ENCODE measurements around the gene PBRM1. TPM values are rescaled to one million over a fixed set of nuclear protein-coding genes. Genes with fewer than 3 reads are reported as not detected.
A peak's percentile ranks its signal among the peaks of the same experiment; 100 is the strongest.

The PBRM1 gene
- total and polyA plus RNA-seq, 2 of the 13 experiments (the other 11 are each of a cell fraction or from before 2014, with no cell fraction given), result 10.9 to 33.2 TPM

DNA sequence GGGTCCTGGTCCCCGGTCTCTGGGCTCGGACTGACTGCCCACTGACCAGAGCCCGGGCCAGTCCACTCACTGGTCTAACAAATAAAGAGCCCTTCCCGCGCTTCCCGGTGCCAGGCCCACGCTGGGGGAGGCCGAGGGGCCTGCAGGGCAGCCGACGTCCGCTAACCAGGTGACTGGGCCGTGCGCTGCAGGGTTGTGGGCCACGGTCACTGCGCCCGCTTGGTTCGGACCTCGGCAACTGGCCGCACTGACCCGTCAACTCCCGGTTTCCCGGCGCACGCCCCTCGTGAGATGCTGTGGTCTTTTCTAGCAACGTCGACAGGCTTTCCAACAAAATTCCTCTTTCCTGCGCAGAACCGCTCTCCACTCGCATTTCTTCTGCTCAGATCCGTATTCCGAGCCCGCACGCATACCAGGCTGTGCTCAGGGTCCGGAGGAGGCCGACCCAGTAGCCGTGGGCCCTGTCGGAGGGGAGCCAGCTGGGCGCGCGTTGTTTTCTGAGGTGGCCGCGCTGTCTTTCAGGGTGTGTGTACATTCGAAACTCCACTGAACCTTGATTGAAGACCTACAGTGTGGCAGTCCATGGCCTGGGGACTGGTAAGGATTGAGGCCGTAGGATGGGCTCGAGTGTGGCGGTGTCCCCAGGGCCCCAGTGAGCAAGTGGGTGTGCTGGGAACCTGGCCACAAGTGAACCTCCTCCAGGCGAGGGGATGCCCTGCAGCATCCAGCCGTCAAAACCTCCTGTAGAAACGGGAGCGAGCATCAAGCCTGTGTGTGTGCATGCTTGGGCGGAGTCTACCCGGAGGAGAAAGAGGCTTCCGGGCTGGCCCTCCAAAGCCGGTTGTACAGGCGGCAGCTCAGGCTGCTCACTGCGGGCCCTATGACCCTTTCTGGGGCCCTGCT, 151.2 kb downstream of the PBRM1 start (continued):
- TF ChIP-seq, protein P1, sequence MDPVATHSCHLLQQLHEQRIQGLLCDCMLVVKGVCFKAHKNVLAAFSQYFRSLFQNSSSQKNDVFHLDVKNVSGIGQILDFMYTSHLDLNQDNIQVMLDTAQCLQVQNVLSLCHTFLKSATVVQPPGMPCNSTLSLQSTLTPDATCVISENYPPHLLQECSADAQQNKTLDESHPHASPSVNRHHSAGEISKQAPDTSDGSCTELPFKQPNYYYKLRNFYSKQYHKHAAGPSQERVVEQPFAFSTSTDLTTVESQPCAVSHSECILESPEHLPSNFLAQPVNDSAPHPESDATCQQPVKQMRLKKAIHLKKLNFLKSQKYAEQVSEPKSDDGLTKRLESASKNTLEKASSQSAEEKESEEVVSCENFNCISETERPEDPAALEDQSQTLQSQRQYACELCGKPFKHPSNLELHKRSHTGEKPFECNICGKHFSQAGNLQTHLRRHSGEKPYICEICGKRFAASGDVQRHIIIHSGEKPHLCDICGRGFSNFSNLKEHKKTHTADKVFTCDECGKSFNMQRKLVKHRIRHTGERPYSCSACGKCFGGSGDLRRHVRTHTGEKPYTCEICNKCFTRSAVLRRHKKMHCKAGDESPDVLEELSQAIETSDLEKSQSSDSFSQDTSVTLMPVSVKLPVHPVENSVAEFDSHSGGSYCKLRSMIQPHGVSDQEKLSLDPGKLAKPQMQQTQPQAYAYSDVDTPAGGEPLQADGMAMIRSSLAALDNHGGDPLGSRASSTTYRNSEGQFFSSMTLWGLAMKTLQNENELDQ (CRISPR knock-in tag; IDR thresholded peaks at IDR 0.05; ENCODE audit: borderline replicate concordance), result no peak
- TF ChIP-seq, protein P2, sequence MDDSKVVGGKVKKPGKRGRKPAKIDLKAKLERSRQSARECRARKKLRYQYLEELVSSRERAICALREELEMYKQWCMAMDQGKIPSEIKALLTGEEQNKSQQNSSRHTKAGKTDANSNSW (CRISPR knock-in tag; IDR thresholded peaks at IDR 0.05; ENCODE audit: borderline replicate concordance), result 0 out of 2 replicates have a peak, but pooled peaks have one; percentile 69
- TF ChIP-seq FOXK1 (CRISPR knock-in tag; IDR thresholded peaks at IDR 0.05; ENCODE audit: borderline replicate concordance, low read depth) (no peak), HOXA9 (CRISPR knock-in tag; IDR thresholded peaks at IDR 0.05; ENCODE audit: borderline replicate concordance) (no peak), CENPT (CRISPR knock-in tag; IDR thresholded peaks at IDR 0.05; ENCODE audit: low read depth) (no peak), DPF2 (CRISPR knock-in tag; IDR thresholded peaks at IDR 0.05; ENCODE audit: borderline replicate concordance, low read depth) (no peak), HNF4G (IDR thresholded peaks at IDR 0.05; ENCODE audit: borderline replicate concordance, low read depth, low read length) (no peak), HNF4G (CRISPR knock-in tag; IDR thresholded peaks at IDR 0.05; ENCODE audit: borderline replicate concordance, low read depth) (no peak), GLI4 (CRISPR knock-in tag; IDR thresholded peaks at IDR 0.05; ENCODE audit: borderline replicate concordance) (peak; percentile 86; the same call in 1 of the 2 replicates), POGZ (CRISPR knock-in tag; IDR thresholded peaks at IDR 0.05) (0 out of 2 replicates have a peak, but pooled peaks have one; percentile 21), AKAP8 (CRISPR knock-in tag; IDR thresholded peaks at IDR 0.05) (0 out of 2 replicates have a peak, but pooled peaks have one; percentile 11), GFI1 (CRISPR knock-in tag; IDR thresholded peaks at IDR 0.05; ENCODE audit: borderline replicate concordance) (no peak), ZZZ3 (CRISPR knock-in tag; IDR thresholded peaks at IDR 0.05; ENCODE audit: borderline replicate concordance) (no peak), ZSCAN21 (CRISPR knock-in tag; IDR thresholded peaks at IDR 0.05; ENCODE audit: borderline replicate concordance) (0 out of 2 replicates have a peak, but pooled peaks have one; percentile 17), LCORL (IDR thresholded peaks at IDR 0.05) (no peak), LCORL (CRISPR knock-in tag; IDR thresholded peaks at IDR 0.05) (no peak; the same call in 1 of the 2 replicates), MBD4 (IDR thresholded peaks at IDR 0.05; ENCODE audit: borderline replicate concordance, low read length) (no peak), XBP1 (CRISPR knock-in tag; IDR thresholded peaks at IDR 0.05) (no peak)
- TF ChIP-seq, protein P3, sequence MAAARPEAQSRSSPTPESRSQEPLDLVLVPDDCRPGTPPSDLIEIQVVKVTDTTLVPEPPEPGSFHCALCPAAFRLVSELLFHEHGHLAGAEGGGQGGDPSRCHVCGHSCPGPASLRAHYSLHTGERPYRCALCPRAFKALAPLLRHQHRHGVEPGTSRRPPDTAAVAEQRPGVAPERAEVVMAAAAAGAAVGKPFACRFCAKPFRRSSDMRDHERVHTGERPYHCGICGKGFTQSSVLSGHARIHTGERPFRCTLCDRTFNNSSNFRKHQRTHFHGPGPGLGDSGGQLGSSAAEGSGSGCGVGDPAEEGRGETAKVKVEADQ (CRISPR knock-in tag; IDR thresholded peaks at IDR 0.05; ENCODE audit: borderline replicate concordance), result peak; percentile 41
- TF ChIP-seq, protein P4, sequence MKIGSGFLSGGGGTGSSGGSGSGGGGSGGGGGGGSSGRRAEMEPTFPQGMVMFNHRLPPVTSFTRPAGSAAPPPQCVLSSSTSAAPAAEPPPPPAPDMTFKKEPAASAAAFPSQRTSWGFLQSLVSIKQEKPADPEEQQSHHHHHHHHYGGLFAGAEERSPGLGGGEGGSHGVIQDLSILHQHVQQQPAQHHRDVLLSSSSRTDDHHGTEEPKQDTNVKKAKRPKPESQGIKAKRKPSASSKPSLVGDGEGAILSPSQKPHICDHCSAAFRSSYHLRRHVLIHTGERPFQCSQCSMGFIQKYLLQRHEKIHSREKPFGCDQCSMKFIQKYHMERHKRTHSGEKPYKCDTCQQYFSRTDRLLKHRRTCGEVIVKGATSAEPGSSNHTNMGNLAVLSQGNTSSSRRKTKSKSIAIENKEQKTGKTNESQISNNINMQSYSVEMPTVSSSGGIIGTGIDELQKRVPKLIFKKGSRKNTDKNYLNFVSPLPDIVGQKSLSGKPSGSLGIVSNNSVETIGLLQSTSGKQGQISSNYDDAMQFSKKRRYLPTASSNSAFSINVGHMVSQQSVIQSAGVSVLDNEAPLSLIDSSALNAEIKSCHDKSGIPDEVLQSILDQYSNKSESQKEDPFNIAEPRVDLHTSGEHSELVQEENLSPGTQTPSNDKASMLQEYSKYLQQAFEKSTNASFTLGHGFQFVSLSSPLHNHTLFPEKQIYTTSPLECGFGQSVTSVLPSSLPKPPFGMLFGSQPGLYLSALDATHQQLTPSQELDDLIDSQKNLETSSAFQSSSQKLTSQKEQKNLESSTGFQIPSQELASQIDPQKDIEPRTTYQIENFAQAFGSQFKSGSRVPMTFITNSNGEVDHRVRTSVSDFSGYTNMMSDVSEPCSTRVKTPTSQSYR (CRISPR knock-in tag; IDR thresholded peaks at IDR 0.05; ENCODE audit: borderline replicate concordance), result no peak
